HepG2 (cell line): ENCODE measurements around the gene INAFM1. TPM values are rescaled to one million over a fixed set of nuclear protein-coding genes. Genes with fewer than 3 reads are reported as not detected.

Experiments
- BCL3 ChIP-seq: sonication (generic); formaldehyde crosslinking; IDR thresholded peaks from 2 replicates; pipeline ENCODE4 v1.5.1; 2020; ENCODE audit warnings: mild to moderate bottlenecking, missing genetic modification reagents, moderate library complexity
- DMAP1 ChIP-seq: IDR thresholded peaks from 2 replicates; pipeline ENCODE4 v1.6.1; 2016
- ELF4 ChIP-seq: sonication (generic); formaldehyde crosslinking; IDR thresholded peaks from 2 replicates; pipeline ENCODE4 v1.5.0; 2020; ENCODE audit warnings: missing genetic modification reagents, mild to moderate bottlenecking, moderate library complexity, borderline replicate concordance
- HNF1B ChIP-seq: sonication (generic); formaldehyde crosslinking; IDR thresholded peaks from 2 replicates; pipeline ENCODE4 v1.5.1; 2020; ENCODE audit warnings: mild to moderate bottlenecking, moderate library complexity, missing genetic modification reagents
- KDM1A ChIP-seq: IDR thresholded peaks from 2 replicates; pipeline ENCODE4 v1.6.1; 2016; ENCODE audit warnings: missing compliant biosample characterization
- KLF16 ChIP-seq, 2 experiments: sonication (generic) in 1 of 2; formaldehyde crosslinking in 1 of 2; IDR thresholded peaks; 2 replicates each; pipeline versions ENCODE4 v1.6.1 to v1.8.0; 2016 to 2023; ENCODE audit warnings: missing genetic modification reagents in 2 of 2, missing compliant biosample characterization in 1 of 2
- LCORL ChIP-seq, 2 experiments: fragments of 450-650 bp in 1 of 2; sonication (generic) in 1 of 2; formaldehyde crosslinking in 1 of 2; IDR thresholded peaks; 2 replicates each; pipeline versions ENCODE4 v1.5.0 to v1.6.1; 2017 to 2020; ENCODE audit warnings: antibody characterized with exemption in 1 of 2, missing genetic modification reagents in 1 of 2
- MAFK ChIP-seq, 2 experiments: IDR thresholded peaks in 1 of 2; conservative IDR thresholded peaks in 1 of 2; 2 replicates each; pipeline ENCODE4 v1.6.1; 2011; ENCODE audit warnings: improper control_type of control experiment in 2 of 2, low read length in 2 of 2
- MAZ ChIP-seq, 2 experiments: sonication (generic) in 1 of 2; formaldehyde crosslinking in 1 of 2; IDR thresholded peaks; 2 replicates each; pipeline versions ENCODE4 v1.5.0 to v1.6.1; 2012 to 2020; ENCODE audit warnings: low read depth in 2 of 2, mild to moderate bottlenecking in 2 of 2, borderline replicate concordance in 1 of 2, improper control_type of control experiment in 1 of 2, low read length in 1 of 2, missing genetic modification reagents in 1 of 2, moderate library complexity in 1 of 2
- MTA1 ChIP-seq: sonication (generic); formaldehyde crosslinking; IDR thresholded peaks from 2 replicates; pipeline ENCODE4 v1.4.0; 2020; ENCODE audit warnings: missing genetic modification reagents, mild to moderate bottlenecking, borderline replicate concordance
- NFKBIZ ChIP-seq: IDR thresholded peaks from 2 replicates; pipeline ENCODE4 v1.6.1; 2018; ENCODE audit warnings: missing genetic modification reagents, missing compliant biosample characterization
- PAWR ChIP-seq: sonication (generic); formaldehyde crosslinking; IDR thresholded peaks from 2 replicates; pipeline ENCODE4 v1.4.0; 2020; ENCODE audit warnings: missing genetic modification reagents, mild to moderate bottlenecking, borderline replicate concordance
- RAD21 ChIP-seq: fragments of 450-650 bp; formaldehyde crosslinking; IDR thresholded peaks from 2 replicates; pipeline ENCODE4 v1.5.0; 2020; ENCODE audit warnings: mild to moderate bottlenecking
- RXRA ChIP-seq: sonication (generic); formaldehyde crosslinking; IDR thresholded peaks from 2 replicates; pipeline ENCODE4 v1.5.1; 2020; ENCODE audit warnings: missing genetic modification reagents
- SATB2 ChIP-seq: sonication (generic); formaldehyde crosslinking; IDR thresholded peaks from 2 replicates; pipeline ENCODE4 v1.5.0; 2020; ENCODE audit warnings: missing genetic modification reagents
- SP140L ChIP-seq: sonication (generic); formaldehyde crosslinking; IDR thresholded peaks from 2 replicates; pipeline ENCODE4 v1.4.0; 2020; ENCODE audit warnings: missing genetic modification reagents, borderline replicate concordance
- SYNCRIP ChIP-seq: fragments of 200-400 bp; formaldehyde crosslinking; IDR thresholded peaks from 2 replicates; pipeline ENCODE4 v1.6.1; 2018; ENCODE audit warnings: mild to moderate bottlenecking, low read depth, low read length; ENCODE audit not compliant: insufficient read depth
- TEAD3 ChIP-seq: optimal IDR thresholded peaks from 2 replicates; pipeline ENCODE3; 2016; ENCODE audit warnings: borderline replicate concordance
- THAP11 ChIP-seq: IDR thresholded peaks from 2 replicates; pipeline ENCODE4 v1.6.1; 2016; ENCODE audit warnings: missing biosample characterization, missing genetic modification reagents
- WIZ ChIP-seq: sonication (generic); formaldehyde crosslinking; IDR thresholded peaks from 2 replicates; pipeline ENCODE4 v1.5.1; 2020; ENCODE audit warnings: mild to moderate bottlenecking, missing genetic modification reagents
- ZNF326 ChIP-seq: sonication (generic); formaldehyde crosslinking; IDR thresholded peaks from 2 replicates; pipeline ENCODE4 v1.4.0; 2020; ENCODE audit warnings: missing genetic modification reagents, borderline replicate concordance
- ZNF570 ChIP-seq: sonication (generic); formaldehyde crosslinking; IDR thresholded peaks from 2 replicates; pipeline ENCODE4 v1.4.0; 2020; ENCODE audit warnings: mild to moderate bottlenecking, missing genetic modification reagents, borderline replicate concordance
- ZNF737 ChIP-seq: sonication (generic); formaldehyde crosslinking; IDR thresholded peaks from 2 replicates; pipeline ENCODE4 v1.5.0; 2020; ENCODE audit warnings: missing genetic modification reagents, mild to moderate bottlenecking, borderline replicate concordance
- ZNF770 ChIP-seq: sonication (generic); formaldehyde crosslinking; IDR thresholded peaks from 2 replicates; pipeline ENCODE4 v1.5.0; 2020; ENCODE audit warnings: mild to moderate bottlenecking, missing genetic modification reagents
- ZNF775 ChIP-seq: sonication (generic); formaldehyde crosslinking; IDR thresholded peaks from 2 replicates; pipeline ENCODE4 v1.4.0; 2020; ENCODE audit warnings: missing genetic modification reagents, mild to moderate bottlenecking, moderate library complexity, borderline replicate concordance
- ZSCAN31 ChIP-seq: sonication (generic); formaldehyde crosslinking; IDR thresholded peaks from 2 replicates; pipeline ENCODE4 v1.5.0; 2020; ENCODE audit warnings: low read depth, mild to moderate bottlenecking, missing genetic modification reagents
- polyA plus RNA-seq, 8 experiments: library from polyadenylated mRNA; depleted of rRNA in 3 of 8; stranded (reverse) in 7 of 8; unstranded in 1 of 8; fragments of >200 nt; fragmentation: Illumina TruSeq in 4 of 8; extraction: Trizol in 4 of 8; gene quantifications; 2 replicates each; pipeline versions ENCODE4 v1.2.1 to v1.2.3, GENCODE V29; 2011 to 2016; ENCODE audit warnings: low read depth in 4 of 8, missing spikeins in 1 of 8, mixed read lengths in 1 of 8; ENCODE audit not compliant: insufficient read depth in 1 of 8
- total RNA-seq, 5 experiments: library from RNA; depleted of rRNA; stranded (reverse); fragments of >200 nt; fragmentation: Illumina TruSeq; extraction: Trizol; gene quantifications; 2 replicates each; pipeline ENCODE4 v1.2.3, GENCODE V29; 2016; ENCODE audit warnings: low read depth in 1 of 5

INAFM1 gene
- total and polyA plus RNA-seq, 2 of the 13 experiments (the other 11 are each of a cell fraction or from before 2014, with no cell fraction given) = 0.88 to 1.9 TPM

- TF ChIP-seq SP140L (CRISPR knock-in tag) = no peak
- no peak for TF ChIP-seq ZNF570
- no peak for TF ChIP-seq RXRA (CRISPR knock-in tag)
- TF ChIP-seq ZNF737 (CRISPR knock-in tag) = no peak
- TF ChIP-seq SATB2 (CRISPR knock-in tag) = no peak
- TF ChIP-seq ZNF775 = no peak
- no peak for TF ChIP-seq PAWR (CRISPR knock-in tag)
- no peak for TF ChIP-seq DMAP1 (CRISPR knock-in tag)
- no peak for TF ChIP-seq NFKBIZ (CRISPR knock-in tag)
- TF ChIP-seq SYNCRIP = no peak
- 0 out of 2 replicates have a peak, but pooled peaks have one; percentile 29 for TF ChIP-seq KDM1A (CRISPR knock-in tag)
- peak in 1 of 2 experiments; percentile 51; a peak in 1 of 4 replicates for TF ChIP-seq KLF16 (CRISPR knock-in tag; IDR thresholded peaks at IDR 0.05)
- no peak for TF ChIP-seq HNF1B
- no peak for TF ChIP-seq ELF4 (CRISPR knock-in tag)
- TF ChIP-seq MAZ (IDR thresholded peaks at IDR 0.05; ENCODE audit: borderline replicate concordance, low read depth, low read length) = no peak
- 0 out of 2 replicates have a peak, but pooled peaks have one; percentile 38 for TF ChIP-seq MAZ (CRISPR knock-in tag; IDR thresholded peaks at IDR 0.05; ENCODE audit: low read depth)
- TF ChIP-seq MTA1 (CRISPR knock-in tag) = no peak
- peak; percentile 75 for TF ChIP-seq TEAD3 (CRISPR knock-in tag)
- TF ChIP-seq WIZ (CRISPR knock-in tag) = no peak
- TF ChIP-seq ZNF326 (CRISPR knock-in tag) = no peak
- TF ChIP-seq RAD21 (CRISPR knock-in tag) = no peak
- TF ChIP-seq MAFK (conservative IDR thresholded peaks at IDR 0.05 in 1 of 2, IDR thresholded peaks at IDR 0.05 in 1 of 2; ENCODE audit: low read length in 2 of 2) = no peak
- no peak for TF ChIP-seq ZSCAN31
- TF ChIP-seq THAP11 (CRISPR knock-in tag) = peak; percentile 81
- TF ChIP-seq ZNF770 (CRISPR knock-in tag) = no peak
- no peak for TF ChIP-seq BCL3 (CRISPR knock-in tag)
- TF ChIP-seq LCORL (IDR thresholded peaks at IDR 0.05) = no peak
- no peak for TF ChIP-seq LCORL (CRISPR knock-in tag; IDR thresholded peaks at IDR 0.05)
Measured at GRCh38 chr19:47310819-47311218, 36.1 kb downstream of the INAFM1 start (continued).
